CD4-positive, alpha-beta memory T cell (primary cell): ENCODE measurements around the gene GRIK4. TPM values are rescaled to one million over a fixed set of nuclear protein-coding genes. Genes with fewer than 3 reads are reported as not detected.

ENCODE experiments used
- CTCF ChIA-PET: fragments of 350-600 bp; sonication (Branson Sonifier 250); formaldehyde crosslinking; loops from one replicate; lab custom pipeline; 2021; ENCODE audit warnings: inconsistent platforms; ENCODE audit not compliant: partially characterized antibody; lab: Charles Lee
- POLR2A ChIA-PET: fragments of 350-600 bp; sonication (Branson Sonifier 250); formaldehyde crosslinking; loops from one replicate; lab custom pipeline; 2021; ENCODE audit not compliant: partially characterized antibody; lab: Charles Lee
- DNase-seq, 5 donors: peaks; one replicate each; pipeline versions ENCODE4 v3.0.0 to v3.0.0-alpha.2; 2020 to 2022; ENCODE audit warnings: mixed read lengths in 1 of 5
- H3K27ac ChIP-seq: one replicate; pipeline ENCODE4 v1.7.0; 2013; ENCODE audit warnings: low read depth, low read length
- H3K27me3 ChIP-seq: 2 replicates; pipeline ENCODE4 v1.7.0; 2013; ENCODE audit warnings: mild to moderate bottlenecking, low read length, moderate library complexity; ENCODE audit not compliant: insufficient read depth
- H3K36me3 ChIP-seq: 2 replicates; pipeline ENCODE4 v1.7.0; 2013; ENCODE audit warnings: mild to moderate bottlenecking, low read length, moderate library complexity; ENCODE audit not compliant: insufficient read depth
- H3K4me1 ChIP-seq: 2 replicates; pipeline ENCODE4 v1.7.0; 2013; ENCODE audit warnings: mild to moderate bottlenecking, low read length, moderate library complexity; ENCODE audit not compliant: insufficient read depth
- H3K4me3 ChIP-seq, 2 donors: one replicate each; pipeline ENCODE4 v1.7.0; 2013; ENCODE audit warnings: low read length in 2 of 2, mild to moderate bottlenecking in 1 of 2
- H3K9me3 ChIP-seq, 2 donors: one replicate each; pipeline ENCODE4 v1.7.0; 2013; ENCODE audit warnings: low read length in 2 of 2, control low read depth in 1 of 2; ENCODE audit not compliant: control insufficient read depth in 1 of 2
- H3K27ac Mint-ChIP-seq, 7 donors: one replicate each; pipeline ENCODE4 v1.8.0; 2020 to 2021; ENCODE audit warnings: mixed read lengths in 7 of 7, mild to moderate bottlenecking in 6 of 7, inconsistent platforms in 3 of 7, moderate library complexity in 3 of 7
- H3K27me3 Mint-ChIP-seq, 2 donors: one replicate each; pipeline ENCODE4 v1.8.0; 2020 to 2021; ENCODE audit warnings: mixed read lengths in 2 of 2
- H3K36me3 Mint-ChIP-seq, 2 donors: one replicate each; pipeline ENCODE4 v1.8.0; 2020 to 2021; ENCODE audit warnings: mixed read lengths in 2 of 2, inconsistent platforms in 1 of 2, mild to moderate bottlenecking in 1 of 2
- H3K4me1 Mint-ChIP-seq, 4 donors: one replicate each; pipeline ENCODE4 v1.8.0; 2020 to 2021; ENCODE audit warnings: mixed read lengths in 4 of 4, mild to moderate bottlenecking in 1 of 4
- H3K4me3 Mint-ChIP-seq, 8 donors: one replicate each; pipeline ENCODE4 v1.8.0; 2020 to 2021; ENCODE audit warnings: mixed read lengths in 8 of 8, mild to moderate bottlenecking in 7 of 8, moderate library complexity in 6 of 8, inconsistent platforms in 3 of 8
- H3K9me3 Mint-ChIP-seq, 8 donors: one replicate each; pipeline ENCODE4 v1.8.0; 2020 to 2021; ENCODE audit warnings: mixed read lengths in 8 of 8, mild to moderate bottlenecking in 5 of 8, inconsistent platforms in 3 of 8, moderate library complexity in 1 of 8
- intact Hi-C: fragments of 100-400 bp; cut with micrococcal nuclease; formaldehyde crosslinking; loops from one replicate; pipeline ENCODE4 v1.15.1; 2023
- polyA plus RNA-seq, 2 donors: library from polyadenylated mRNA; unstranded; fragments of 300-500 nt; fragmentation: Illumina TruSeq; gene quantifications; one replicate each; pipeline ENCODE4 v1.2.3, GENCODE V29; 2021
- total RNA-seq, 2 experiments: library from RNA; stranded (reverse); gene quantifications; one replicate each; pipeline ENCODE4 v1.2.3, GENCODE V29; 2021

GRIK4 gene
- total and polyA plus RNA-seq, 4 experiments from 2014 or later = 0.06 TPM; not detected in 3

- ChIA-PET CTCF (interaction anchor here (1.2 to 3.2 kb wide), 2 partner anchors 11 to 339 kb away, joined by 4 to 13 read pairs; no protein-coding TSS in a partner anchor), POLR2A (no interaction called here)
- H3K27ac Mint-ChIP-seq = no peak overlapping the region
These were observed 163.0 kb downstream of the GRIK4 start for GRCh38 chr11:120674542-120674941.

GRCh38 chr11:120675171-120675570 is 163.6 kb downstream of the GRIK4 start:
- ChIA-PET CTCF (interaction anchor here (1.2 to 3.2 kb wide), 2 partner anchors 10 to 340 kb away, joined by 4 to 13 read pairs; no protein-coding TSS in a partner anchor), POLR2A (no interaction called here)
- H3K9me3 Mint-ChIP-seq = peaks cover 0 to 4% (median 0%) of the 10 kb centered on the region in 8 donors
- no peaks in the 10 kb centered on the region for H3K9me3 ChIP-seq
- intact Hi-C loops = no loop called here
- H3K27ac Mint-ChIP-seq = no peak overlapping the region
- H3K4me3 Mint-ChIP-seq = no peak overlapping the region
- no peak overlapping the region for H3K27ac ChIP-seq
- H3K27me3 ChIP-seq = no peaks in the 10 kb centered on the region
- DNase-seq = no peak
- no peaks in the 10 kb centered on the region for H3K4me1 ChIP-seq
- H3K4me1 Mint-ChIP-seq = no peaks in the 10 kb centered on the region
- H3K36me3 ChIP-seq = no peaks in the 10 kb centered on the region
- peaks cover 0 to 3% of the 10 kb centered on the region in 2 donors for H3K36me3 Mint-ChIP-seq
- peaks cover 13 to 16% of the 10 kb centered on the region in 2 donors for H3K27me3 Mint-ChIP-seq
- no peak overlapping the region for H3K4me3 ChIP-seq

More at GRCh38 chr11:120674542-120674941, 163.0 kb downstream of the GRIK4 start:
- no peak for DNase-seq
- no peak overlapping the region for H3K4me3 ChIP-seq
- H3K4me1 ChIP-seq = no peaks in the 10 kb centered on the region
- Mint-ChIP-seq H3K4me3 (no peak overlapping the region), H3K9me3 (peaks cover 0 to 4% (median 0%) of the 10 kb centered on the region in 8 donors), H3K27me3 (peaks cover 13 to 16% of the 10 kb centered on the region in 2 donors), H3K36me3 (peaks cover 0 to 3% of the 10 kb centered on the region in 2 donors), H3K4me1 (no peaks in the 10 kb centered on the region)
- no peaks in the 10 kb centered on the region for H3K27me3 ChIP-seq
- H3K9me3 ChIP-seq = no peaks in the 10 kb centered on the region
- no peak overlapping the region for H3K27ac ChIP-seq
- intact Hi-C loops = no loop called here
- no peaks in the 10 kb centered on the region for H3K36me3 ChIP-seq

GRCh38 chr11:120676991-120677390 is 165.4 kb downstream of the GRIK4 start:
- ChIA-PET POLR2A (no interaction called here), CTCF (interaction anchor here (3.2 kb wide), 1 partner anchor 9 kb away, joined by 13 read pairs; no protein-coding TSS in a partner anchor)
- Mint-ChIP-seq H3K9me3 (peaks cover 0 to 2% (median 0%) of the 10 kb centered on the region in 8 donors), H3K27ac (no peak overlapping the region), H3K36me3 (peaks cover 0 to 3% of the 10 kb centered on the region in 2 donors), H3K4me3 (no peak overlapping the region), H3K4me1 (no peaks in the 10 kb centered on the region), H3K27me3 (peaks cover 14 to 17% of the 10 kb centered on the region in 2 donors)
- no peak for DNase-seq
- intact Hi-C loops = no loop called here
- no peak overlapping the region for H3K4me3 ChIP-seq
- no peaks in the 10 kb centered on the region for H3K9me3 ChIP-seq
- H3K4me1 ChIP-seq = no peaks in the 10 kb centered on the region
- no peak overlapping the region for H3K27ac ChIP-seq
- H3K27me3 ChIP-seq = no peaks in the 10 kb centered on the region
- H3K36me3 ChIP-seq = no peaks in the 10 kb centered on the region

- intact Hi-C loops = loop anchor here (10.0 kb wide), 1 partner anchor 514 kb away; no protein-coding TSS in a partner anchor
- no peak overlapping the region for H3K27ac ChIP-seq
- Mint-ChIP-seq H3K36me3 (no peaks in the 10 kb centered on the region), H3K9me3 (no peaks in the 10 kb centered on the region), H3K27me3 (peaks cover 16 to 25% of the 10 kb centered on the region in 2 donors), H3K27ac (no peak overlapping the region), H3K4me3 (no peak overlapping the region), H3K4me1 (no peaks in the 10 kb centered on the region)
- H3K27me3 ChIP-seq = no peaks in the 10 kb centered on the region
- no peaks in the 10 kb centered on the region for H3K4me1 ChIP-seq
- ChIA-PET CTCF (no interaction called here), POLR2A (no interaction called here)
- no peak overlapping the region for H3K4me3 ChIP-seq
- H3K9me3 ChIP-seq = no peaks in the 10 kb centered on the region
- no peaks in the 10 kb centered on the region for H3K36me3 ChIP-seq
- no peak for DNase-seq
These were observed 168.8 kb downstream of the GRIK4 start for GRCh38 chr11:120680322-120680721.

- H3K36me3 Mint-ChIP-seq = no peaks in the 10 kb centered on the region
- intact Hi-C loops = loop anchor here (10.0 kb wide), 1 partner anchor 513 kb away; no protein-coding TSS in a partner anchor
- H3K4me3 Mint-ChIP-seq = no peak overlapping the region
- H3K4me3 ChIP-seq = no peak overlapping the region
- DNase-seq = no peak
- no peaks in the 10 kb centered on the region for H3K36me3 ChIP-seq
- ChIA-PET CTCF (interaction anchor here (0.8 to 1.1 kb wide), 3 partner anchors 15 to 344 kb away, joined by 3 read pairs; no protein-coding TSS in a partner anchor), POLR2A (no interaction called here)
- H3K9me3 Mint-ChIP-seq = no peaks in the 10 kb centered on the region
- peaks cover 16 to 26% of the 10 kb centered on the region in 2 donors for H3K27me3 Mint-ChIP-seq
- H3K9me3 ChIP-seq = no peaks in the 10 kb centered on the region
- no peaks in the 10 kb centered on the region for H3K27me3 ChIP-seq
- H3K27ac ChIP-seq = no peak overlapping the region
- no peaks in the 10 kb centered on the region for H3K4me1 Mint-ChIP-seq
- no peaks in the 10 kb centered on the region for H3K4me1 ChIP-seq
- H3K27ac Mint-ChIP-seq = no peak overlapping the region
These were observed 170.1 kb downstream of the GRIK4 start for GRCh38 chr11:120681434-120682331.

GRCh38 chr11:120682332-120682649 is 170.7 kb downstream of the GRIK4 start:
- no peak for DNase-seq
- CTCF ChIA-PET = interaction anchor here (0.8 to 1.1 kb wide), 2 partner anchors 343 to 344 kb away, joined by 3 read pairs; no protein-coding TSS in a partner anchor

GRCh38 chr11:120682866-120683265 is 171.3 kb downstream of the GRIK4 start:
- ChIA-PET POLR2A (no interaction called here), CTCF (interaction anchor here (0.8 to 6.0 kb wide), 2 partner anchors 14 to 349 kb away, joined by 4 to 104 read pairs; partner anchors contain the start of gene ARHGEF12)
- H3K4me1 ChIP-seq = no peaks in the 10 kb centered on the region
- DNase-seq = no peak
- no peaks in the 10 kb centered on the region for H3K36me3 ChIP-seq
- H3K27ac Mint-ChIP-seq = no peak overlapping the region
- no peak overlapping the region for H3K4me3 ChIP-seq
- H3K4me3 Mint-ChIP-seq = no peak overlapping the region
- H3K27me3 Mint-ChIP-seq = peaks cover 9 to 20% of the 10 kb centered on the region in 2 donors
- H3K27me3 ChIP-seq = no peaks in the 10 kb centered on the region
- no peak overlapping the region for H3K27ac ChIP-seq
- intact Hi-C loops = loop anchor here (10.0 kb wide), 1 partner anchor 512 kb away; no protein-coding TSS in a partner anchor
- no peaks in the 10 kb centered on the region for H3K4me1 Mint-ChIP-seq
- H3K9me3 ChIP-seq = no peaks in the 10 kb centered on the region
- no peaks in the 10 kb centered on the region for H3K9me3 Mint-ChIP-seq
- H3K36me3 Mint-ChIP-seq = no peaks in the 10 kb centered on the region

More at GRCh38 chr11:120682332-120682649, 170.7 kb downstream of the GRIK4 start:
- H3K27ac ChIP-seq = no peak overlapping the region
- Mint-ChIP-seq H3K4me3 (no peak overlapping the region), H3K9me3 (no peaks in the 10 kb centered on the region), H3K27me3 (peaks cover 12 to 22% of the 10 kb centered on the region in 2 donors), H3K27ac (no peak overlapping the region), H3K36me3 (no peaks in the 10 kb centered on the region), H3K4me1 (no peaks in the 10 kb centered on the region)
- POLR2A ChIA-PET = no interaction called here
- H3K4me3 ChIP-seq = no peak overlapping the region
- H3K36me3 ChIP-seq = no peaks in the 10 kb centered on the region
- intact Hi-C loops = loop anchor here (10.0 kb wide), 1 partner anchor 513 kb away; no protein-coding TSS in a partner anchor
- no peaks in the 10 kb centered on the region for H3K27me3 ChIP-seq
- H3K9me3 ChIP-seq = no peaks in the 10 kb centered on the region
- no peaks in the 10 kb centered on the region for H3K4me1 ChIP-seq
